ENCODE data around the gene FFAR4. TPM values are rescaled to one million over a fixed set of nuclear protein-coding genes. Genes with fewer than 3 reads are reported as not detected.

Gene FFAR4
- total and polyA plus RNA-seq, 2 of the 4 experiments (the other 2 are of a cell fraction), result not detected

DNA sequence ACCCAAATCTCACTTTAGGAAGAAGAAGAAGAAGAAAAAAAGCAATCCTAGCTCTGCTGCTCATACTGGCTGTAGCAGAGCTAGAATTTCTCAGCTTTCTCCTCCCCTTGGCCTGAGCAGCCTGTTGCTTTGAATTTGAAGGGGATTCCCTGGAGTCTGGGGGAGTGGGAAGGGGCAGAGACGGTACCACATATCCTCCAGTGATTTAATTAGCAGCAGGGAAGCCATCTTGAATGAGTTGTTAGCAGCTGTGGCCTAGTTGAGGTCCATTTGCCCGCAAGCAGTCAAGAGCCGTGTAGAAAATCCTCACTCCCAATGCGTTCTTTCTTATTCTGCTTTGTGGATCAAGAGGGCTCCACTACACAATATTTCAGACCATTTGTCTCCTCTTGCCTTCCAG, 62.4 kb downstream of the FFAR4 start:
- Histone ChIP-seq H3K4me1 (ENCODE audit: control insufficient read depth, insufficient read depth, low read length) (no peaks in the 10 kb centered on the region), H4K8ac (ENCODE audit: low read depth in 2 of 2, low read length in 2 of 2) (no peak overlapping the region), H3K27ac (ENCODE audit: insufficient read depth, low read length) (no peak overlapping the region), H4K20me1 (ENCODE audit: insufficient read depth, low read length) (no peaks in the 10 kb centered on the region), H2AK5ac (ENCODE audit: low read depth, low read length) (no peak overlapping the region), H3K56ac (ENCODE audit: extremely low read depth, insufficient read depth, low read length) (no peak overlapping the region), H4K5ac (ENCODE audit: low read depth, low read length) (no peak overlapping the region), H3K27me3 (ENCODE audit: control insufficient read depth, insufficient read depth, low read length) (peaks cover 15% of the 10 kb centered on the region), H3K18ac (ENCODE audit: low read depth, low read length) (no peak overlapping the region), H3K4me3 (ENCODE audit: insufficient read depth, low read depth, low read length) (no peak overlapping the region), H3K9me1 (ENCODE audit: insufficient read depth, low read length) (no peaks in the 10 kb centered on the region), H3K79me1 (ENCODE audit: low read depth in 1 of 2, low read length in 2 of 2) (no peaks in the 10 kb centered on the region), H2BK5ac (ENCODE audit: low read depth, low read length, poor library complexity, severe bottlenecking) (no peak overlapping the region), H4K91ac (ENCODE audit: insufficient read depth, low read depth, low read length) (no peak overlapping the region), H2AK9ac (replicated peaks; ENCODE audit: low read depth, low read length, poor library complexity) (peak overlapping the region; percentile 72), H2AFZ (replicated peaks; ENCODE audit: low read length, poor library complexity) (no peak overlapping the region), H3K4me2 (ENCODE audit: low read depth, low read length) (no peak overlapping the region), H3K4ac (ENCODE audit: low read depth, low read length) (no peak overlapping the region), H2BK20ac (ENCODE audit: low read depth, low read length) (no peak overlapping the region), H3K14ac (replicated peaks; ENCODE audit: low read depth, low read length) (no peak overlapping the region), H3K9ac (ENCODE audit: low read depth, low read length) (no peak overlapping the region), H3K9me3 (ENCODE audit: control insufficient read depth, insufficient read depth, low read length) (no peaks in the 10 kb centered on the region), H2BK120ac (ENCODE audit: low read depth, low read length) (no peak overlapping the region), H2BK15ac (ENCODE audit: low read depth, low read length) (no peak overlapping the region), H3K36me3 (ENCODE audit: control insufficient read depth, insufficient read depth, low read length) (no peaks in the 10 kb centered on the region), H3K23ac (ENCODE audit: low read depth, low read length) (no peak overlapping the region; the same call in 1 of the 2 replicates)
- DNase-seq (no peak), ATAC-seq (ENCODE audit: low read depth) (no peak)
- ChIA-PET CTCF (no interaction called here), POLR2A (ENCODE audit: unreplicated experiment) (no interaction called here)
- intact Hi-C loops (cut with micrococcal nuclease), result no loop called here
- dilution Hi-C loops (cut with HindIII; ENCODE audit: low sequenced_read_pairs, unreplicated experiment), result no loop called here
- in situ Hi-C loops (cut with MboI; ENCODE audit: low sequenced_read_pairs), result no loop called here
- BruUV-seq (replicated peaks), result no TSS peak
- TF ChIP-seq POLR2A (IDR thresholded peaks at IDR 0.05; ENCODE audit: low read depth, low read length) (no peak), RCOR1 (IDR thresholded peaks at IDR 0.05; ENCODE audit: insufficient replicate concordance, low read length) (no peak), MXI1 (IDR thresholded peaks at IDR 0.05; ENCODE audit: borderline replicate concordance, low read depth, low read length) (no peak), RFX5 (IDR thresholded peaks at IDR 0.05; ENCODE audit: low read depth, low read length) (no peak), NFE2L2 (IDR thresholded peaks at IDR 0.05; ENCODE audit: low read depth, low read length) (no peak), CEBPB (IDR thresholded peaks at IDR 0.05; ENCODE audit: low read depth, low read length) (no peak), RAD21 (IDR thresholded peaks at IDR 0.05; ENCODE audit: low read length) (no peak), FOS (IDR thresholded peaks at IDR 0.05; ENCODE audit: low read depth, low read length) (no peak), BHLHE40 (IDR thresholded peaks at IDR 0.05; ENCODE audit: low read depth, low read length) (no peak), MAZ (IDR thresholded peaks at IDR 0.05; ENCODE audit: borderline replicate concordance, low read depth, low read length) (no peak), SMC3 (IDR thresholded peaks at IDR 0.05; ENCODE audit: low read depth, low read length) (no peak), CHD1 (IDR thresholded peaks at IDR 0.05; ENCODE audit: low read depth, low read length) (no peak), MAFK (IDR thresholded peaks at IDR 0.05; ENCODE audit: low read depth, low read length) (no peak), ELK1 (IDR thresholded peaks at IDR 0.05; ENCODE audit: borderline replicate concordance, low read depth, low read length) (no peak)
- TF ChIP-seq, protein P1, sequence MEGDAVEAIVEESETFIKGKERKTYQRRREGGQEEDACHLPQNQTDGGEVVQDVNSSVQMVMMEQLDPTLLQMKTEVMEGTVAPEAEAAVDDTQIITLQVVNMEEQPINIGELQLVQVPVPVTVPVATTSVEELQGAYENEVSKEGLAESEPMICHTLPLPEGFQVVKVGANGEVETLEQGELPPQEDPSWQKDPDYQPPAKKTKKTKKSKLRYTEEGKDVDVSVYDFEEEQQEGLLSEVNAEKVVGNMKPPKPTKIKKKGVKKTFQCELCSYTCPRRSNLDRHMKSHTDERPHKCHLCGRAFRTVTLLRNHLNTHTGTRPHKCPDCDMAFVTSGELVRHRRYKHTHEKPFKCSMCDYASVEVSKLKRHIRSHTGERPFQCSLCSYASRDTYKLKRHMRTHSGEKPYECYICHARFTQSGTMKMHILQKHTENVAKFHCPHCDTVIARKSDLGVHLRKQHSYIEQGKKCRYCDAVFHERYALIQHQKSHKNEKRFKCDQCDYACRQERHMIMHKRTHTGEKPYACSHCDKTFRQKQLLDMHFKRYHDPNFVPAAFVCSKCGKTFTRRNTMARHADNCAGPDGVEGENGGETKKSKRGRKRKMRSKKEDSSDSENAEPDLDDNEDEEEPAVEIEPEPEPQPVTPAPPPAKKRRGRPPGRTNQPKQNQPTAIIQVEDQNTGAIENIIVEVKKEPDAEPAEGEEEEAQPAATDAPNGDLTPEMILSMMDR (conservative IDR thresholded peaks at IDR 0.05; ENCODE audit: low read depth, low read length), result no peak
- TF ChIP-seq, protein P2, sequence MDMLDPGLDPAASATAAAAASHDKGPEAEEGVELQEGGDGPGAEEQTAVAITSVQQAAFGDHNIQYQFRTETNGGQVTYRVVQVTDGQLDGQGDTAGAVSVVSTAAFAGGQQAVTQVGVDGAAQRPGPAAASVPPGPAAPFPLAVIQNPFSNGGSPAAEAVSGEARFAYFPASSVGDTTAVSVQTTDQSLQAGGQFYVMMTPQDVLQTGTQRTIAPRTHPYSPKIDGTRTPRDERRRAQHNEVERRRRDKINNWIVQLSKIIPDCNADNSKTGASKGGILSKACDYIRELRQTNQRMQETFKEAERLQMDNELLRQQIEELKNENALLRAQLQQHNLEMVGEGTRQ (IDR thresholded peaks at IDR 0.05; ENCODE audit: low read depth, low read length), result no peak
- WGBS, 2 experiments (ENCODE audit: extremely low coverage in 2 of 2, insufficient read length in 1 of 2), result no CpG with 5 or more reads among the region's 4 CpGs
